Esophagus muscularis mucosa (tissue), 4 donors: ENCODE data around the gene KAZN. TPM values are rescaled to one million over a fixed set of nuclear protein-coding genes. Genes with fewer than 3 reads are reported as not detected.

Source experiments
- DNase-seq: peaks from one replicate; pipeline ENCODE4 v3.0.0-alpha.2; 2017; ENCODE audit errors: extremely low spot score
- H3K27ac ChIP-seq, 4 donors: fragments of 200-600 bp; sonication (generic); replicated peaks in 1 of 4; 1 replicate in 3 of 4; 2 replicates in 1 of 4; pipeline ENCODE4 v1.5.1; 2016 to 2019; ENCODE audit warnings: mild to moderate bottlenecking in 1 of 4
- H3K27me3 ChIP-seq, 4 donors: fragments of 200-600 bp; sonication (generic); one replicate each; pipeline versions ENCODE4 v1.5.1 to v1.6.0; 2016 to 2019
- H3K36me3 ChIP-seq, 4 donors: fragments of 200-600 bp; sonication (generic); one replicate each; pipeline ENCODE4 v1.5.1; 2016 to 2019
- H3K4me1 ChIP-seq, 4 donors: fragments of 200-600 bp; sonication (generic); one replicate each; pipeline ENCODE4 v1.5.1; 2016 to 2019
- H3K4me3 ChIP-seq, 4 donors: fragments of 200-600 bp; sonication (generic); 1 replicate in 2 of 4; 2 replicates in 2 of 4; pipeline ENCODE4 v1.5.1; 2016 to 2019; ENCODE audit warnings: mild to moderate bottlenecking in 4 of 4, moderate library complexity in 1 of 4
- H3K9me3 ChIP-seq, 4 donors: fragments of 200-600 bp; sonication (generic); 1 replicate in 3 of 4; 2 replicates in 1 of 4; pipeline ENCODE4 v1.5.1; 2016 to 2019
- EP300 ChIP-seq: sonication (generic); formaldehyde crosslinking; IDR thresholded peaks from one replicate; pipeline ENCODE4 v1.6.1; 2017; ENCODE audit warnings: antibody characterized with exemption
- POLR2A ChIP-seq: fragments of 450-650 bp; IDR thresholded peaks from one replicate; pipeline ENCODE4 v1.6.1; 2017; ENCODE audit warnings: antibody characterized with exemption, moderate library complexity, mild to moderate bottlenecking, low read depth
- POLR2AphosphoS5 ChIP-seq, 2 donors: sonication (generic); formaldehyde crosslinking; IDR thresholded peaks; one replicate each; pipeline ENCODE4 v1.6.1; 2017; ENCODE audit warnings: antibody characterized with exemption in 2 of 2
- WGBS: methylation state at CpG from one replicate; pipeline ENCODE4 v1.1.5; 2018; 5-methylcytosine and 5-hydroxymethylcytosine counted together
- intact Hi-C: fragments of 100-400 bp; cut with DNase I; formaldehyde crosslinking; loops from one replicate; pipeline ENCODE4 v1.15.1; 2023
- total RNA-seq, 4 donors: library from RNA; depleted of rRNA; stranded (reverse); fragments of >200 nt; gene quantifications; one replicate each; pipeline versions ENCODE4 v1.1.0 to v1.2.1, GENCODE V29; 2016
- TF ChIP-seq, protein P1 (sequence below), 3 experiments: fragments of 200-600 bp in 2 of 3; fragments of 450-650 bp in 1 of 3; sonication (generic) in 2 of 3; IDR thresholded peaks; one replicate each; pipeline ENCODE4 v1.5.1; 2017 to 2019; ENCODE audit warnings: antibody characterized with exemption in 3 of 3, mild to moderate bottlenecking in 2 of 3, moderate library complexity in 1 of 3

KAZN gene
- total RNA-seq, 4 donors from 2014 or later = 9.9 to 14.1 (median 11.9) TPM

DNA sequence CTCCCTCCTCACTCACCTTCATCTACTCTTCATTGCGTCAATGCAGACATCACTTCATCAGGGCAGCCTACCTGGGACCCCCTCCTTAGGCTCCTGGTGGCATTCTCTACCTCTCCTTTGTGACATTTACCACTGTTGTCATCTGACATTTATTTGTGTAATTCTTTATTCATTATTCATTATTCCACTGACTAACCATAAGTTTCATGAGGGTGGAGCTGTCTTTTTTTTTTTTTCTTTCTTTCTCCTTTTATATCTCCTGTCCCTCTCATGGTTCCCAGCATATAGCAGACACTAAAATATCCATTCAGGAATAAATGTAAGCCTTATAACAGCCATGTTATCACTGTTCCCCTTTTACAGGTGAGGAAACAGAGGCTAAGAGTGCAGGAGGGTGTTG lies 126.8 kb downstream of the KAZN start:
- intact Hi-C loops = no loop called here
- Histone ChIP-seq H3K27me3 (no peaks in the 10 kb centered on the region), H3K27ac (no peak overlapping the region), H3K4me3 (no peak overlapping the region), H3K4me1 (no peaks in the 10 kb centered on the region), H3K36me3 (no peaks in the 10 kb centered on the region), H3K9me3 (no peaks in the 10 kb centered on the region)
- TF ChIP-seq POLR2A = no peak
- TF ChIP-seq POLR2AphosphoS5 (IDR thresholded peaks at IDR 0.05) = no peak
- TF ChIP-seq, protein P1, sequence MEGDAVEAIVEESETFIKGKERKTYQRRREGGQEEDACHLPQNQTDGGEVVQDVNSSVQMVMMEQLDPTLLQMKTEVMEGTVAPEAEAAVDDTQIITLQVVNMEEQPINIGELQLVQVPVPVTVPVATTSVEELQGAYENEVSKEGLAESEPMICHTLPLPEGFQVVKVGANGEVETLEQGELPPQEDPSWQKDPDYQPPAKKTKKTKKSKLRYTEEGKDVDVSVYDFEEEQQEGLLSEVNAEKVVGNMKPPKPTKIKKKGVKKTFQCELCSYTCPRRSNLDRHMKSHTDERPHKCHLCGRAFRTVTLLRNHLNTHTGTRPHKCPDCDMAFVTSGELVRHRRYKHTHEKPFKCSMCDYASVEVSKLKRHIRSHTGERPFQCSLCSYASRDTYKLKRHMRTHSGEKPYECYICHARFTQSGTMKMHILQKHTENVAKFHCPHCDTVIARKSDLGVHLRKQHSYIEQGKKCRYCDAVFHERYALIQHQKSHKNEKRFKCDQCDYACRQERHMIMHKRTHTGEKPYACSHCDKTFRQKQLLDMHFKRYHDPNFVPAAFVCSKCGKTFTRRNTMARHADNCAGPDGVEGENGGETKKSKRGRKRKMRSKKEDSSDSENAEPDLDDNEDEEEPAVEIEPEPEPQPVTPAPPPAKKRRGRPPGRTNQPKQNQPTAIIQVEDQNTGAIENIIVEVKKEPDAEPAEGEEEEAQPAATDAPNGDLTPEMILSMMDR (IDR thresholded peaks at IDR 0.05) = no peak
- no peak for TF ChIP-seq EP300
- 96% methylated on average over 1 of the region's 1 CpG for WGBS
- DNase-seq = no peak

DNA sequence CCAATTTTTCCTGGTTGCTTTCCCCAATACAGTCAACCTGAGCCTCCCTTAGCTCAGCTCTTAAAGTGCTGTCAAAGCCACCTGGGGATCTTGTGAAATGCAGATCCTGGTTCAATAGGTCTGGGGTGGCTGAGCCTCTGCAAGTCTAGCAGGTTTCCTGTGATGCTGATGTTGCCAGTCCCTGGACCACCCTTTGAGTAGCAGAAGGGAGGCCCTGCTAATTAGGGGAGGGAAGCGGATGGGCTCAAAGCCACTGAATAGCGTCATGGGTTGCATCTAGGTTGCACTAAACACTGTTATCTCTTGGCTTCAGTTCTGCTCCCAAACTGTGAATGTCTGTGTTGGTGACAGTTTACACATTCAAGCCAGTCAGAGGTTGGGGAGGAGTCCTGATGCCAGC lies 127.2 kb downstream of the KAZN start:
- Histone ChIP-seq H3K36me3 (no peaks in the 10 kb centered on the region), H3K4me1 (no peaks in the 10 kb centered on the region), H3K9me3 (no peaks in the 10 kb centered on the region), H3K4me3 (no peak overlapping the region), H3K27me3 (no peaks in the 10 kb centered on the region), H3K27ac (no peak overlapping the region)
- WGBS = no CpG with 5 or more reads among the region's 2 CpGs
- DNase-seq = no peak
- TF ChIP-seq POLR2AphosphoS5 (IDR thresholded peaks at IDR 0.05) (no peak), EP300 (no peak), POLR2A (no peak)
- TF ChIP-seq, protein P1 (IDR thresholded peaks at IDR 0.05) = no peak
- intact Hi-C loops = no loop called here

DNA sequence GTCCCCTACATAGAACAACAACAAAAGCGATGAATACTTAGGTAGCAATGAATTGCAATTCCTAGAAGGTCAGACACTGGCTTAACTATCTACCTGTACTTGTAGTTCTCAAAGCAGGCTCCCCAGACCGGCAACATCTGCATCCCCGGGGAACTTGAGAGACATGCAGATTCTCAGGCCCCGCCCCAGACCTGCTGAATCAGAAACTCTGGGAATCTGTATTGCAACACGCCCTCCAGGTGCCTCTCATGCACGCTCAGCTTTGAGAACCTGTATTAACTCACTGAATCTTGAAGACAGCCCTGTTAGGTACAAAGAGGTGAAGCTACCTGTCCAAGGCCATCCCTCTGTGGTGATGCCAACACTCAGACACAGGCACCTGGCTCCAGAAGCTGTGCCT lies 128.1 kb downstream of the KAZN start:
- intact Hi-C loops = no loop called here
- no peak for DNase-seq
- Histone ChIP-seq H3K4me1 (peaks cover 0 to under 1% (median 0%) of the 10 kb centered on the region in 4 donors), H3K27ac (no peak overlapping the region), H3K27me3 (no peaks in the 10 kb centered on the region), H3K4me3 (no peak overlapping the region), H3K36me3 (no peaks in the 10 kb centered on the region), H3K9me3 (no peaks in the 10 kb centered on the region)
- no peak for TF ChIP-seq EP300
- TF ChIP-seq POLR2A = no peak
- TF ChIP-seq POLR2AphosphoS5 (IDR thresholded peaks at IDR 0.05) = no peak
- TF ChIP-seq, protein P1 (IDR thresholded peaks at IDR 0.05) = no peak
- 84% methylated on average over 6 of the region's 6 CpGs for WGBS

DNA sequence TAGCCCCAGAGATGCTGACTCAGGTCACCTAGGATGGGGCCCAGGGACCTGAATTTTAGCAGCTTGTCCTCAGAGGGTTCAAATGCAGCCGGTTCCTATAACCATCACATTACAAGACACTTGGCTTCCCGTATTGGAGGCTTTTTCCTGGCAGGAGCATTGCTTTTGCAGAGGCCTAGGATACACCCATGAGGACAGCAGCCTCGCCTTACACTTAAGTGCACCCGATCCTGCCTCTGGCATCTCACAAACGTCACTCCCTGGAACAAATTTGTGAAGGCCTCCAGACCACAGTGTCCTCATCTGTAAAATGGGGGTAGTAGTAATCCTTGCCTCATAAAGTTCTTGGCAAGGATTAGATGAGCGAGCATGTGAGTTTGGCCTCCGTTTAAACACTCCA lies 130.0 kb downstream of the KAZN start:
- intact Hi-C loops = no loop called here
- no peak overlapping the region for H3K4me3 ChIP-seq
- H3K36me3 ChIP-seq = no peaks in the 10 kb centered on the region
- H3K4me1 ChIP-seq = peaks cover 0 to 17% (median 0%) of the 10 kb centered on the region in 4 donors
- no peaks in the 10 kb centered on the region for H3K9me3 ChIP-seq
- no peak for DNase-seq
- WGBS = 88% methylated on average over 7 of the region's 7 CpGs
- TF ChIP-seq POLR2A (no peak), EP300 (no peak), POLR2AphosphoS5 (IDR thresholded peaks at IDR 0.05) (no peak)
- TF ChIP-seq, protein P1 (IDR thresholded peaks at IDR 0.05) = no peak
- H3K27me3 ChIP-seq = peaks cover 0 to 1% (median 0%) of the 10 kb centered on the region in 4 donors
- H3K27ac ChIP-seq = no peak overlapping the region

DNA sequence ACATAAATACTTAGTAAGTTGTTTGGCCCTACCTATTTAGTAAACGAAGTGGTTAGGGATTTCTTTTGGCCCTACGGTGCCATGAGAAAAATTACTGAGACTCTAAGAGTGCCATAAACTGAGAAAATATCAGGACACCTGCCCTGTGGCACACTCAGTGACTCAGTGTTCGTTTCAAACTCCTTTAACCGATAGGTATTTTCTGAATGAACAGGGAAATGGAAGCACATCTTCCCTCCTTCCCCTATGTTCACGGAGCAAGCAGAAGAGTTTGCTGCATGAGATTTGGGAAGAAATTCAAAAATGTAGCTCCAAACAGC lies 134.2 kb downstream of the KAZN start:
- no peak overlapping the region for H3K27ac ChIP-seq
- DNase-seq = no peak
- no peaks in the 10 kb centered on the region for H3K36me3 ChIP-seq
- intact Hi-C loops = loop anchor here (10.0 kb wide), 1 partner anchor 618 kb away; no protein-coding TSS in a partner anchor
- 77% methylated on average over 5 of the region's 5 CpGs for WGBS
- no peaks in the 10 kb centered on the region for H3K9me3 ChIP-seq
- H3K4me3 ChIP-seq = no peak overlapping the region
- no peak for TF ChIP-seq POLR2AphosphoS5 (IDR thresholded peaks at IDR 0.05)
- no peak for TF ChIP-seq EP300
- TF ChIP-seq, protein P1 (IDR thresholded peaks at IDR 0.05) = no peak
- TF ChIP-seq POLR2A = no peak
- peaks cover 0 to 17% (median 0%) of the 10 kb centered on the region in 4 donors for H3K4me1 ChIP-seq
- peaks cover 0 to 16% (median 0%) of the 10 kb centered on the region in 4 donors for H3K27me3 ChIP-seq
